DOHH2 (cell line): ENCODE measurements around the gene WDR35.

ENCODE experiments used
- EZH2phosphoT487 ChIP-seq: fragments of 200-600 bp; sonication (generic); IDR thresholded peaks from 2 replicates; pipeline ENCODE4 v1.6.1; 2017; ENCODE audit warnings: borderline replicate concordance, mild to moderate bottlenecking, antibody characterized with exemption, low read length, moderate library complexity, mixed read lengths
- TF ChIP-seq, protein P1 (sequence below): fragments of 200-600 bp; sonication (generic); IDR thresholded peaks from one replicate; pipeline ENCODE4 v1.5.1; 2014; ENCODE audit warnings: antibody characterized with exemption, mild to moderate bottlenecking, low read depth, low read length; ENCODE audit not compliant: poor library complexity, severe bottlenecking

DNA sequence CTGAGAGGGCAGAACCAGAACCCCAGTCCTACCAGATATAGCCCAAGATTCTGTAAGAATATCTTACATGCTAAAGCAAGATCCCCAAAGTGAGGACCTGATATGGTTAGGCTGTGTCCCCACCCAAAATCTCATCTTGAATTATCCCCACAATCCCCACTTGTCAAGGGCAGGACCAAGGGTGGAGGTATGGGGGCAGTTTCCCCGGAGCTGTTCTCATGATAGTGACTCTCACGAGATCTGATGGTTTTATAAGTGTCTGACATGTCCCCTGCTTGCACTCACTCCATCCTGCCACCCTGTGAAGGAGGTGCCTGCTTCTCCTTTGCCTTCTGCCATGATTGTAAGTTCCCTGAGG is 108.0 kb downstream of the WDR35 start:
- TF ChIP-seq, protein P1, sequence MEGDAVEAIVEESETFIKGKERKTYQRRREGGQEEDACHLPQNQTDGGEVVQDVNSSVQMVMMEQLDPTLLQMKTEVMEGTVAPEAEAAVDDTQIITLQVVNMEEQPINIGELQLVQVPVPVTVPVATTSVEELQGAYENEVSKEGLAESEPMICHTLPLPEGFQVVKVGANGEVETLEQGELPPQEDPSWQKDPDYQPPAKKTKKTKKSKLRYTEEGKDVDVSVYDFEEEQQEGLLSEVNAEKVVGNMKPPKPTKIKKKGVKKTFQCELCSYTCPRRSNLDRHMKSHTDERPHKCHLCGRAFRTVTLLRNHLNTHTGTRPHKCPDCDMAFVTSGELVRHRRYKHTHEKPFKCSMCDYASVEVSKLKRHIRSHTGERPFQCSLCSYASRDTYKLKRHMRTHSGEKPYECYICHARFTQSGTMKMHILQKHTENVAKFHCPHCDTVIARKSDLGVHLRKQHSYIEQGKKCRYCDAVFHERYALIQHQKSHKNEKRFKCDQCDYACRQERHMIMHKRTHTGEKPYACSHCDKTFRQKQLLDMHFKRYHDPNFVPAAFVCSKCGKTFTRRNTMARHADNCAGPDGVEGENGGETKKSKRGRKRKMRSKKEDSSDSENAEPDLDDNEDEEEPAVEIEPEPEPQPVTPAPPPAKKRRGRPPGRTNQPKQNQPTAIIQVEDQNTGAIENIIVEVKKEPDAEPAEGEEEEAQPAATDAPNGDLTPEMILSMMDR: no peak
- TF ChIP-seq EZH2phosphoT487: no peak
